ENCODE results near the gene DSCAML1. TPM values are rescaled to one million over a fixed set of nuclear protein-coding genes. Genes with fewer than 3 reads are reported as not detected.

Gene DSCAML1
- total RNA-seq, 2 experiments from 2014 or later: 0.13 to 0.29 TPM

DNA sequence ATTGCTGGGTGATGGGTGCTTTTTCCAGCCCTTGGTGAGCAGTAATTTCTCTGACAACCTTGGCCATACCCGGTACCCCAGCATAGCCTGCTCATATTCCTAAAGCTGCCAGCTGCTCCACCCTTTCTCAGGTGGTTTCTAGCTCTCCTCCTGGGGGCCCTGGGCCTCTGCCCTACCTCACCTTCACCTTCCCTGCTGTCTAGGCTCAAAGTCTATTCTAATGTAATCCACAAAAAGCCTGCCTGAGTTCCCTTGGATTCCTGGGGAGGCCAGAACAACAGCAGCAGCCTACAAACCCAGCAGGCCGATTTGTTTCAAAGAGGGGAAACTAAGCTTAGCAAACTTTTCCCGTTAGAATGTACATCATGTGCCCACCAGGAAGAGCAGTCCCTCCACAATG, 117.6 kb downstream of the DSCAML1 start:
- DNase-seq (no peak), ATAC-seq (no peak)
- Mint-ChIP-seq H3K4me1 (ENCODE audit: low read depth) (no peaks in the 10 kb centered on the region), H3K27ac (no peak overlapping the region), H3K36me3 (ENCODE audit: low read depth) (no peaks in the 10 kb centered on the region), H3K4me3 (no peak overlapping the region), H3K27me3 (no peaks in the 10 kb centered on the region), H3K9me3 (no peaks in the 10 kb centered on the region)
- intact Hi-C loops (cut with micrococcal nuclease): no loop called here
- CTCF ChIA-PET: no interaction called here
- POLR2A ChIA-PET: interaction anchor here (0.6 kb wide), 1 partner anchor 199 kb away, joined by 3 read pairs; no protein-coding TSS in a partner anchor
- TF ChIP-seq, protein P1, sequence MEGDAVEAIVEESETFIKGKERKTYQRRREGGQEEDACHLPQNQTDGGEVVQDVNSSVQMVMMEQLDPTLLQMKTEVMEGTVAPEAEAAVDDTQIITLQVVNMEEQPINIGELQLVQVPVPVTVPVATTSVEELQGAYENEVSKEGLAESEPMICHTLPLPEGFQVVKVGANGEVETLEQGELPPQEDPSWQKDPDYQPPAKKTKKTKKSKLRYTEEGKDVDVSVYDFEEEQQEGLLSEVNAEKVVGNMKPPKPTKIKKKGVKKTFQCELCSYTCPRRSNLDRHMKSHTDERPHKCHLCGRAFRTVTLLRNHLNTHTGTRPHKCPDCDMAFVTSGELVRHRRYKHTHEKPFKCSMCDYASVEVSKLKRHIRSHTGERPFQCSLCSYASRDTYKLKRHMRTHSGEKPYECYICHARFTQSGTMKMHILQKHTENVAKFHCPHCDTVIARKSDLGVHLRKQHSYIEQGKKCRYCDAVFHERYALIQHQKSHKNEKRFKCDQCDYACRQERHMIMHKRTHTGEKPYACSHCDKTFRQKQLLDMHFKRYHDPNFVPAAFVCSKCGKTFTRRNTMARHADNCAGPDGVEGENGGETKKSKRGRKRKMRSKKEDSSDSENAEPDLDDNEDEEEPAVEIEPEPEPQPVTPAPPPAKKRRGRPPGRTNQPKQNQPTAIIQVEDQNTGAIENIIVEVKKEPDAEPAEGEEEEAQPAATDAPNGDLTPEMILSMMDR (IDR thresholded peaks at IDR 0.05): no peak

DNA sequence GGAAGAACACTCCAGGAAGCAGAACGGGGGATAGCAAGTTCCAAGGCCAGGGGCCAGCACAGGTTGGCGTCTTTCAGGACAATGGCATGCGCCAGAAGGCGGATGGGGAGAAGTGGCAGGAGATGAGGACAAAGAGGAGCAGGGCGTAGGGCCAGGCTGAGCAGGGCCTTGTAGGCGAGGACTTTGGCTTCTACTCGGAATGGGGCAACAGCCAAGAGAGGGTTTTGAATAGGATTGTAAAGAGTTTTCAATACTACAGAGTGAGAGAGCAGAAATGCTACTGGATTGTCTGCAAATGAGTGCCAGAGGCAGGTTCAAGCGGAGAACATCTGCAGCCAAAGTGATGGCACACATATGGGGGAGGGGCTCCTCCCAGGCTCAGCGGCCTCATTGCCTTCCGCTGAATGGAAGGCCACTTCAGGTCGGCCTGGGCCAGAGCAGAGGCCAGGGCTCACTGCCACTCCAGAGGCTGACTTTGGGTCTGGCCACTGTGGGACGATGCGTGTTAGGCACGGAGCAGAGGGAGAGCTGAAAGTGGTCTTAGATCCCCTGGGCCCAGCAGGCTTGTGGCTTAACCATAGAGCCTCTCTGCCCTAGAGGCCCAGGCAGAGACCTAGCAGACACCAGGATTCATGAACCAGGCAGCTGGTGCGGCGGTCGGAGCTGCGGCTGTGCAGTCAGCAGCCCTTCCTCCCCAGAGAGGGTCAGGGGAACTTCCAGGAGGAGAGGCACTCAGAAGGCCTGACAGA, 118.2 kb downstream of the DSCAML1 start:
- no peak for DNase-seq
- no peaks in the 10 kb centered on the region for H3K27me3 Mint-ChIP-seq
- POLR2A ChIA-PET: no interaction called here
- intact Hi-C loops (cut with micrococcal nuclease): no loop called here
- H3K36me3 Mint-ChIP-seq (ENCODE audit: low read depth): no peaks in the 10 kb centered on the region
- H3K4me1 Mint-ChIP-seq (ENCODE audit: low read depth): no peaks in the 10 kb centered on the region
- CTCF ChIA-PET: no interaction called here
- no peak overlapping the region for H3K4me3 Mint-ChIP-seq
- TF ChIP-seq, protein P1 (IDR thresholded peaks at IDR 0.05): no peak
- no peaks in the 10 kb centered on the region for H3K9me3 Mint-ChIP-seq
- H3K27ac Mint-ChIP-seq: no peak overlapping the region
- no peak for ATAC-seq

DNA sequence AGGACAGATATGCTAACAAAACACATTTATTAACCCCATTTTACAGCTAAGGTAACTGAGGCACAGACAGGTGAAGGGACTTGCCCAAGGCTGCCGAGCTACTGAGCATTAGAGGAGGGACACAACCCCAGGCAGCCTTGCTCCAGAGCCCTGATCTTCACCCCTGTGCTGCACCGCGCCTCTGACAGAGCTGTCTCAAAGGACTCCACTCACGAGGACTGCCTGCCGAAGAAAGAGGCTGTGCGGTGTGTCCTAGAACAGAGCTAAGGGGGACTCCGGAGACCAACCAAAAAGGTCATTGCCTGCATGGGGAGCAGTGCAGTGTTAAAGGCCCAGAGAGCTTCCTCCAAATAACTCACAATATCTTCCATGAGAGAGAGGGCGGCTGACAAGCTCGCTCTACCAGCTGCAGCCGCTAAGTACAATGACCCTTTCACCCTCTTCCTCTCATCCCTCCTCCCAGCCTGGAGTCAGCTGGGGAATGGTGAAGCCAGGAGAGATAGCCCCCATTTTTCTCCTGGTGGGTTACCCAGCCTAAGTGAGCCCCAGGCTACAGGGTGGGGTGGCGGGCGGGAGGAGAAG, 119.2 kb downstream of the DSCAML1 start:
- no peak overlapping the region for H3K27ac Mint-ChIP-seq
- H3K36me3 Mint-ChIP-seq (ENCODE audit: low read depth): no peaks in the 10 kb centered on the region
- ATAC-seq (no peak), DNase-seq (no peak)
- no peak overlapping the region for H3K4me3 Mint-ChIP-seq
- no peaks in the 10 kb centered on the region for H3K4me1 Mint-ChIP-seq (ENCODE audit: low read depth)
- POLR2A ChIA-PET: no interaction called here
- H3K27me3 Mint-ChIP-seq: no peaks in the 10 kb centered on the region
- CTCF ChIA-PET: interaction anchor here (0.9 kb wide), 1 partner anchor 9 kb away, joined by 3 read pairs; no protein-coding TSS in a partner anchor
- intact Hi-C loops (cut with micrococcal nuclease): no loop called here
- no peaks in the 10 kb centered on the region for H3K9me3 Mint-ChIP-seq
- TF ChIP-seq, protein P1 (IDR thresholded peaks at IDR 0.05): no peak

DNA sequence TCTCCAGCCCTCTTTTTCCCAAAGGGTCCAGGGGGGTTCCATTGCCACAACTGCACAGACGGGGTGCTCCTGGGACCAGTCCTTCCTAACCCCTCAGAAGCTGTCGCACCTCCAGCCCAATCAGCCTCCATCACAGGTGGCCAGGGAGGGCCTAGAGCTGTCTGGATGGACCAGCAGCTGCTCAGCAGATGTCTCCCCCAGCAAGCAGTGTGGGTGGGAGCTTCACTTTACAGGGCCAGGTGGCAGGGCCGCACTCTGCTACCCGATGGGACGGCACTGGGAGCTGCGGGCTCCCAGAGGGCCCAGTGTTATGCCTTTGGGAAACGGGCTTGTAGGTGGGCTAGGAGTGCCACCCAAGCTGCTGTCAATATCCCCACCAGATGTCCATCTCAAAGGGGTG, 120.5 kb downstream of the DSCAML1 start:
- CTCF ChIA-PET: no interaction called here

GRCh38 chr11:117673602-117674001, 123.4 kb downstream of the DSCAML1 start:
- Mint-ChIP-seq H3K27ac (no peak overlapping the region), H3K4me1 (ENCODE audit: low read depth) (no peaks in the 10 kb centered on the region), H3K27me3 (no peaks in the 10 kb centered on the region), H3K36me3 (ENCODE audit: low read depth) (no peaks in the 10 kb centered on the region), H3K9me3 (no peaks in the 10 kb centered on the region), H3K4me3 (no peak overlapping the region)
- ChIA-PET CTCF (no interaction called here), POLR2A (no interaction called here)
- TF ChIP-seq, protein P1 (IDR thresholded peaks at IDR 0.05): no peak
- ATAC-seq (no peak), DNase-seq (no peak)
- intact Hi-C loops (cut with micrococcal nuclease): no loop called here

More for the DNA sequence above, 120.5 kb downstream of the DSCAML1 start:
- ATAC-seq: no peak
- Mint-ChIP-seq H3K27ac (no peak overlapping the region), H3K27me3 (no peaks in the 10 kb centered on the region), H3K4me3 (no peak overlapping the region), H3K4me1 (ENCODE audit: low read depth) (no peaks in the 10 kb centered on the region), H3K36me3 (ENCODE audit: low read depth) (no peaks in the 10 kb centered on the region), H3K9me3 (no peaks in the 10 kb centered on the region)
- DNase-seq: no peak
- TF ChIP-seq, protein P1 (IDR thresholded peaks at IDR 0.05): no peak
- POLR2A ChIA-PET: no interaction called here
- intact Hi-C loops (cut with micrococcal nuclease): no loop called here
